ENCODE measurements around the gene TEF. TPM values are rescaled to one million over a fixed set of nuclear protein-coding genes. Genes with fewer than 3 reads are reported as not detected.

The TEF gene
- total RNA-seq, 2 experiments from 2014 or later = 1.7 to 1.9 TPM

DNA sequence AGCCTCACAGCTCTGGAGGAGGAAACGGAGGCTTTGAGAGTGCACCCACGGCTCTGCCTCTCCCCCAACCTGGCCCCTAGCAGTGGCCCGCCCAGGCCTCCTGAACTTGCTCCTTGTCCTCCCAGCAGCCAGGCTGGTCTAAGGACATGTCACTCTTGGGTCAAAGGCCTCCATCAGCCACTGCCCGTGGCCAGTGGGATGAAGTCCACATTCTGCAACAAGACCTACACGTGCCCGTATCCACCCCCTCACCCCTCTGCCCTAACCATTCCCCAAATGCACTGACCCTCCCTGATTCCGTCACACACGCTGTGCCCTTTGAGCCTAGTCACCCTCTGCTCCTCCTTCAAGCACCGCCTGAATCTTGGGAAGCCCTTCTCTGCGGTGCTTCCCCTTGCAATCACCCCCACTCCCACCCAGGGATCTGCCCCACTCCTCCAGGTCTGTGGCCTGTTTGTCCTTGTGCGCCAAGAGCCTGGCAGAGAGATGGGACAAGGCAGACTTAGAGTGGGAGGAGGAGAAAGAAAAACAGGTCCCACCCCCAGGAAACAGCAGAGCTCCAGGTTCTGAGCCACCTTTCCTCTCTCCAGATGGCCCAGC lies 37.5 kb upstream of the TEF start:
- Mint-ChIP-seq H3K27me3 (ENCODE audit: low read depth) (no peaks in the 10 kb centered on the region), H3K4me3 (no peak overlapping the region), H3K27ac (no peak overlapping the region), H3K36me3 (ENCODE audit: low read depth) (peaks cover 16% of the 10 kb centered on the region), H3K4me1 (ENCODE audit: low read depth) (peaks cover 1% of the 10 kb centered on the region), H3K9me3 (no peaks in the 10 kb centered on the region)
- intact Hi-C loops (cut with micrococcal nuclease) = no loop called here
- no peak for DNase-seq
- CTCF ChIA-PET = no interaction called here

DNA sequence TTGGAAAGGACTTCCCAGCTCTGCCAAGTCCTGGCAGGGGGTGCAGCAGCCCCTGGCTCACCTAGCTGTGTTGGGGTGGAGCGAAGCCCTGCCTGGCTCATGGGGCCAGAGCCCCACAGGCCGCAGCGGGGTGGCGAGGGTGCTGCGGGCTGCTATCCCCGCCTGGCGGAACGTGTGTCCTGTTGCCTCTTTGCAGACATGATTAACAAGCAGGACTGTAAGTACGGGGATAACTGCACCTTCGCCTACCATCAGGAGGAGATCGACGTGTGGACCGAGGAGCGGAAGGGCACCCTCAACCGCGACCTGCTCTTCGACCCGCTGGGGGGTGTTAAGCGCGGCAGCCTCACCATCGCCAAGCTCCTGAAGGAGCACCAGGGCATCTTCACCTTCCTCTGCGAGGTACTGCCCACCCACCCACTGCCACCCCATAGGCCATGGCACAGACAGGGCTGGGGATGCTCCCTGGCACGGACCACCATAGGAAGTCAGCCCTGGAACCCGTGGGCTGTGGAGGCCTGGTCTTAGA lies 35.9 kb upstream of the TEF start:
- Mint-ChIP-seq H3K4me1 (ENCODE audit: low read depth) (peaks cover 1% of the 10 kb centered on the region), H3K4me3 (no peak overlapping the region), H3K27ac (no peak overlapping the region), H3K36me3 (ENCODE audit: low read depth) (peaks cover 27% of the 10 kb centered on the region), H3K9me3 (no peaks in the 10 kb centered on the region), H3K27me3 (ENCODE audit: low read depth) (no peaks in the 10 kb centered on the region)
- CTCF ChIA-PET = no interaction called here
- intact Hi-C loops (cut with micrococcal nuclease) = no loop called here
- DNase-seq = no peak

DNA sequence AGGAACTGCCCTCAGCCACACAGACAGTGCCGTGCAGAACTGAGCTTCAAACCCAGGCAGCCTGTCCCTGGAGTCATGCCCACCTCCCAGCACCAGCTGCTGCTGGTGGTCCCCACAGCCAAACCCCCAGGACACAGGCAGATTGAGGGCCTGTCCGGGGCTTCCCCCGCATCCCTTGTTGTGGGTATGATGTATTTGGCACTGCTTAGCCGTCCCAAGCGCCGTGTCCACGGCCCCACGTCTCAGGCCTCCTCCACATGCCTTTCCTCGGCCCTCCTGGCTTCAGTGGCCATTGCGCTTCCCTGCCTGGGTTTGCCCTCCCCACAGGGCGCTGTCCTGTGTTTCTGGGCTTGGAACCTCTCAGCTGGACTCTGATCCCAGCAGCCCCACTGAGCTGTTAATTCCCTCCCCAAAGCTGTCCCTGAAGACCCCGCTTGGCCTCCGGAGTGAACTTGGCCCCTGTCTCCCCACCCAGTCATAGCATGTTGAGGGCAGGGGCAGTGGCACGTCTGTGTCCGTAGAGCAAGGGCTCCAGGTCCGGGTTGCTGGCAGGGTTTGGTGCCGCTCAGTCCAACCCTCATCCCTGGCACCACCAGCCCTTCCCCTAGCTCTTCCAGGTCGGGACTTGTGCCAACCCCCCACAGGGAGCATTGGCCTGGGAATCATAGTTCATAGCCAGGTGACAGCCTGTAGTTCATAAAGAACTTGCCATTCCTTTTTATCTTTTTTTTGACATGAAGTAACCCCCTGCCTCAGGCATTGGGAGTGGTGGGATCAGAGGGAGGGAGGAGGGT lies 34.5 kb upstream of the TEF start:
- Mint-ChIP-seq H3K27me3 (ENCODE audit: low read depth) (no peaks in the 10 kb centered on the region), H3K4me1 (ENCODE audit: low read depth) (no peaks in the 10 kb centered on the region), H3K36me3 (ENCODE audit: low read depth) (peaks cover 30% of the 10 kb centered on the region), H3K4me3 (no peak overlapping the region), H3K27ac (no peak overlapping the region), H3K9me3 (no peaks in the 10 kb centered on the region)
- no peak for DNase-seq
- intact Hi-C loops (cut with micrococcal nuclease) = no loop called here
- CTCF ChIA-PET = interaction anchor here (0.6 to 0.9 kb wide), 2 partner anchors 103 to 245 kb away, joined by 3 to 4 read pairs; no protein-coding TSS in a partner anchor

DNA sequence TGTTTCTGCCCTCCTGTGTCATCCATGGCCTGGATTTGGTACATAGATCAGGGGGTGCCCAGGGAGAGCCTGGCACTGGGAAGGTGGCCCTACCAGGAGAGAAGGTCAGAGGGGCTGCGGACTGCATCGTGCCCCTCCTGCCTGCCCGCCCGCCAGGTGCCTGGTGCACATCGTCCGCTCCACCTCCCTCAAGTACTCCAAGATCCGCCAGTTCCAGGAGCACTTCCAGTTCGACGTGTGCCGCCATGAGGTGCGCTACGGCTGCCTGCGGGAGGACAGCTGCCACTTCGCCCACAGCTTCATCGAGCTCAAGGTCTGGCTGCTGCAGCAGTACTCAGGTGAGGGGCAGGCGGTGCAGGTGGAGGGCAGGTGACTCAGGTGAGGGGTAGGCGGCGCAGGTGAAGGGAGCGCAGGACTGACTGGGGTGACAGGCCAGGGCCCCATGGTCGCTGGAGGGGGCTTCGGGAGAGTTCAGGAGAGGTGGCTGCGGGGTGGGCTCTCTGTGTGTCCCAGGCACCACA lies 32.7 kb upstream of the TEF start:
- H3K27me3 Mint-ChIP-seq (ENCODE audit: low read depth) = no peaks in the 10 kb centered on the region
- no peak overlapping the region for H3K4me3 Mint-ChIP-seq
- CTCF ChIA-PET = no interaction called here
- H3K4me1 Mint-ChIP-seq (ENCODE audit: low read depth) = no peaks in the 10 kb centered on the region
- no peaks in the 10 kb centered on the region for H3K9me3 Mint-ChIP-seq
- intact Hi-C loops (cut with micrococcal nuclease) = no loop called here
- DNase-seq = no peak
- H3K36me3 Mint-ChIP-seq (ENCODE audit: low read depth) = peaks cover 26% of the 10 kb centered on the region
- H3K27ac Mint-ChIP-seq = no peak overlapping the region

DNA sequence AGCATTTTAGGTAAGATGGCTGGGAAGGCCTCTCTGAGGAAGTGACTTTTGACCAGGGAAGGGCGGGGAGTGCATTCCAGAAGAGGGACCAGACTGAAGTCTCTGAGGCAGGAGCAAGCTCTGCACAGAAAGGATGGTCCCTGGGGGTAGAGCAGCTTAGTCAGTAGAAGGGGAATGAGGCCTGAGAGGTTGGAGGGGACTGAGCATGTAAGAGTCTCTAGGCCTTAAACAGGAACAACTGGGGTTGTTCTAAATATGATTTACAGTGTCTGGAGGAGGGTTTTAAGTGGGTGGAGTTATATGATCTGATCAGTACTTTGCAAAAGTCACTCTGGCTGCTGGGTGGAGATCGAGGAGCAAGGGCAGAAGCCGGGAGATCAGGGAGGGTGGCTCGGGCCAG lies 31.7 kb upstream of the TEF start:
- DNase-seq = no peak
- Mint-ChIP-seq H3K36me3 (ENCODE audit: low read depth) (peaks cover 22% of the 10 kb centered on the region), H3K4me3 (no peak overlapping the region), H3K27me3 (ENCODE audit: low read depth) (no peaks in the 10 kb centered on the region), H3K4me1 (ENCODE audit: low read depth) (no peaks in the 10 kb centered on the region), H3K27ac (no peak overlapping the region), H3K9me3 (no peaks in the 10 kb centered on the region)
- CTCF ChIA-PET = no interaction called here
- intact Hi-C loops (cut with micrococcal nuclease) = no loop called here

DNA sequence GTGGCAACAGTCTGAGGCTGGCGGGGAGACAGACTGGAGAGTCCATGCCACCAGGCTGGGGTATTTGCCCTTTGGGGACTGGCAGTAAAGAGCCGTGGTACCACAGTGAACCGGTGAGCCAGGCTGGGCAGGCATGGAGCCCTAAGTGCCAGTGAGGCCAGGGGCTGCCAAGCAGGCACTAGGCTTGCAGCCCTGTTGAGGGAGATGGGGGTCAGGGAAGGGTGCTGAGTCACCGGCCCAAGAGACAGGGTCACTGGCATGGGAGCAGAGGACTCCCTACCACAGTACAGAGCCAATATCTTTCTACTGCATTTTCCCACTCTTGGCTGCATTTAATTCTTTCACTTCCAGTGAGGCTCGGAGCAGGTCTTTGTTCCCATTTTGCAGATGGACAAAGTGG lies 30.7 kb upstream of the TEF start:
- CTCF ChIA-PET = no interaction called here
- no peak for DNase-seq
- no peaks in the 10 kb centered on the region for H3K27me3 Mint-ChIP-seq (ENCODE audit: low read depth)
- peaks cover 22% of the 10 kb centered on the region for H3K36me3 Mint-ChIP-seq (ENCODE audit: low read depth)
- no peak overlapping the region for H3K27ac Mint-ChIP-seq
- intact Hi-C loops (cut with micrococcal nuclease) = no loop called here
- H3K9me3 Mint-ChIP-seq = no peaks in the 10 kb centered on the region
- H3K4me3 Mint-ChIP-seq = no peak overlapping the region
- H3K4me1 Mint-ChIP-seq (ENCODE audit: low read depth) = no peaks in the 10 kb centered on the region

DNA sequence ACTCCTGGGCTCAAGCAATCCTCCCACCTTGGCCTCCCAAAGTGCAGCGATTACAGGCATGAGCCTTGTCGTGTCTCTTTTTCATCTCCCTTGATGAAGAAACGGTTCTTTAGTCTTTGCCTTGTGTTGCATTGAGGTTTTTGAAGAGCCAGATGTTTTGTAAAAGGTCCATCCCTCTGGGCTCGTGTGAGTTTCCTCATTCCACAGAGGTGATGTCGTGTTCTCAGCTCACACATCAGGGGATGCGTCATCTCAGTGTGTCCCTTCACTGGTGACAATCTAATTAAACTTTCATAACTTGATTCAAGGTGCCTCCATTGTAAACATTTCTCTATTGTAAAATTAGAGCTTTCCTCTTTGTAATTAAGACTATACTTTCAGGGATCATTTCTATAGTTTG lies 29.7 kb upstream of the TEF start:
- Mint-ChIP-seq H3K4me3 (no peak overlapping the region), H3K9me3 (no peaks in the 10 kb centered on the region), H3K36me3 (ENCODE audit: low read depth) (peaks cover 22% of the 10 kb centered on the region), H3K27me3 (ENCODE audit: low read depth) (no peaks in the 10 kb centered on the region), H3K4me1 (ENCODE audit: low read depth) (no peaks in the 10 kb centered on the region), H3K27ac (no peak overlapping the region)
- no peak for DNase-seq
- intact Hi-C loops (cut with micrococcal nuclease) = no loop called here
- CTCF ChIA-PET = no interaction called here

DNA sequence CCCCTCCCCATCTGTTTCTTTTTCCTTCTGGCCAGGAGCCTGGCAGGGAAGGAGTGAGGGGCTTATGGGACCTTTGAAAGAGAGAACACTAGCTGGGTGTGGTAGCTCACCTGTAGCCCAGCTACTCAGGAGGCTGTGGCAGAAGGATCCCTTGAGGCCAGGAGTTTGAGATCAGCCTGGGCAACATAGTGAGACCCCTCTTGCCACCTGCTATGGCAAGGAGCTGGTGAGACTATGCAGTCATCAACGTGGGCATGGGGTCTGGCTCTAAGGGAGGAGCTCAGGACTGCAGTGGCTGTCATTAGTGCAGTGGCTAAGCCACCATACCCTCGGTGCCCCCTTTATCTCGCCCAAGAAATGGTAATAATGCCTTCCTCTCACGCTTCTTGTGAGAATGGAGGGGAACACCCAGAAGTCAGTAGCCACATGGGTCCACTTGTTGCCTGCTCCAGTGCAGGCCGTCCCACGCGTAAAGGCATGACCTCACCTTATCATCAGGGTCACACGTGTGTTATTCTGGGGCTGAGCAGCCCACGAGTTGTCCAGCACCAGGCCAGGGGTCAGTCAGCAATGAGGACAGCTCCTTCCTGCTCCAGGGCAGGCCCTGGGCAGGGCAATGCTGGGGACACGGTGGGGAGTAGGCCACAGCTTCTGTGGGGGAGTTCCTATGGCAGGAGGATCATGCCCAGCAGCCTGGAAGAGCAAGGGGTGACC lies 27.7 kb upstream of the TEF start:
- intact Hi-C loops (cut with micrococcal nuclease) = no loop called here
- Mint-ChIP-seq H3K4me3 (no peak overlapping the region), H3K4me1 (ENCODE audit: low read depth) (no peaks in the 10 kb centered on the region), H3K36me3 (ENCODE audit: low read depth) (peaks cover 18% of the 10 kb centered on the region), H3K27me3 (ENCODE audit: low read depth) (no peaks in the 10 kb centered on the region), H3K9me3 (no peaks in the 10 kb centered on the region), H3K27ac (no peak overlapping the region)
- CTCF ChIA-PET = no interaction called here
- no peak for DNase-seq

DNA sequence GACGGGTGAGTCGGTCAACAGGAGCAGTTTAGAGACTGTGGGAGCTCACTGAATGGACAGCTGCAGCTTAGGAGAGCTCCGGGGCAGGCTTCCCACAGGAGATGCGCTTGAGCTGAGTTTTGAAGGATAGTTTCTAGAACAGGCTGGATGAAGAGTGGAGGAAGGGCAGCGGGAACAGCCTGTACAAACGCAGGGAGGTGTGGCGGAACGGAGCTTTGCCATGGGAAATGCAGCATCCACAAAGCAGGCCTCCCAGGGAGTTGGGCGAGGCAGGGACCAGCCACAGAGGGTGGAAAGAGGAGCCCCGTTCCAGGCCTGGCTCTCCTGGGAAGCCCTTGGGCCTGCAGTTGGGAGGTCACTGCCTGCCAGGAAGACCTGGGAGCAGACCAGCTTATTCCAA lies 26.8 kb upstream of the TEF start:
- no peaks in the 10 kb centered on the region for H3K9me3 Mint-ChIP-seq
- no peaks in the 10 kb centered on the region for H3K4me1 Mint-ChIP-seq (ENCODE audit: low read depth)
- H3K27ac Mint-ChIP-seq = no peak overlapping the region
- peaks cover 13% of the 10 kb centered on the region for H3K36me3 Mint-ChIP-seq (ENCODE audit: low read depth)
- H3K4me3 Mint-ChIP-seq = no peak overlapping the region
- no peaks in the 10 kb centered on the region for H3K27me3 Mint-ChIP-seq (ENCODE audit: low read depth)
- CTCF ChIA-PET = no interaction called here
- no peak for DNase-seq
- intact Hi-C loops (cut with micrococcal nuclease) = no loop called here

DNA sequence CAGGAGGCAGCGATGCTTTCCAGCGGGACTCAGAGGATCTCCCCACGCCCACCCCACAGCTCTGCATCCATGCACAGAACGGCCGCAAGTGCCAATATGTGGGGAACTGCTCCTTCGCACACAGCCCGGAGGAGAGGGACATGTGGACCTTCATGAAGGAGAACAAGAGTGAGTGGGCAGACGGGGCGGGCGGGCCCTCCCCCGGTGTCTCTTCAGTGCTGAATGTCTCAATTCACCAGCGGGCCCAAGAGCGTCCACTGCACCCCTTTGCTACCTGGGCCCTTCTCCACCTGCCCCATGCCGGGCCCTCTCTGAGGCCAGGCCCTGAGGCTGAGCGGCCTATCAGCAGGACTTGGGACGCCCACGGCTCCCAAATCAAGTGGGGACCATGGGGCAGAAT lies 25.8 kb upstream of the TEF start:
- H3K4me3 Mint-ChIP-seq = no peak overlapping the region
- H3K9me3 Mint-ChIP-seq = no peaks in the 10 kb centered on the region
- DNase-seq = no peak
- peaks cover 5% of the 10 kb centered on the region for H3K36me3 Mint-ChIP-seq (ENCODE audit: low read depth)
- H3K27ac Mint-ChIP-seq = no peak overlapping the region
- H3K4me1 Mint-ChIP-seq (ENCODE audit: low read depth) = no peaks in the 10 kb centered on the region
- intact Hi-C loops (cut with micrococcal nuclease) = no loop called here
- H3K27me3 Mint-ChIP-seq (ENCODE audit: low read depth) = no peaks in the 10 kb centered on the region
- CTCF ChIA-PET = no interaction called here

DNA sequence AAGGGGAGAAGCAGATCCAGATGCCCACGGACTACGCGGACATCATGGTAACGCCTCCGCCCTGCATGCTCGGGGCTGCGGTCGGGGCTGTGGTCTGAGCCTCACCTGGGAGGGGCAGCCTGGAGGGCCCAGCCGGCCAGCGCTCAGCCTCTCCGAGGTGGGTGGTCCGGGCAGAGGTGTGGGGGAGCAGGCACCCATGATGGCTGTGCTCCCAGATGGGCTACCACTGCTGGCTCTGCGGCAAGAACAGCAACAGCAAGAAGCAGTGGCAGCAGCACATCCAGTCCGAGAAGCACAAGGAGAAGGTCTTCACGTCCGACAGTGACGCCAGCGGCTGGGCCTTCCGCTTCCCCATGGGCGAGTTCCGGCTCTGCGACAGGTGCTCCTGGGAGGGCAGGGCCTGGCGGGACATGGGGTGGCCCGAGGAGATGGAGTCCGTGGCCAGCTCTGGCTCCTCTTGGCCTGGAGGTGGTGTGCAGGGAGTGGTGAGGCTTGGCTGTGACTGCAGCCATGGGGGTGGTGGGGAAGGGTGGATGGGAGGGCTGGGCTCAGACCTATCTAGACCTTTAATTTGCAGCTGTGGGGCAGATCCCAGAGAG lies 25.2 kb upstream of the TEF start:
- H3K9me3 Mint-ChIP-seq = no peaks in the 10 kb centered on the region
- no peaks in the 10 kb centered on the region for H3K4me1 Mint-ChIP-seq (ENCODE audit: low read depth)
- CTCF ChIA-PET = no interaction called here
- H3K36me3 Mint-ChIP-seq (ENCODE audit: low read depth) = peaks cover 4% of the 10 kb centered on the region
- DNase-seq = no peak
- intact Hi-C loops (cut with micrococcal nuclease) = no loop called here
- H3K4me3 Mint-ChIP-seq = no peak overlapping the region
- H3K27ac Mint-ChIP-seq = no peak overlapping the region
- no peaks in the 10 kb centered on the region for H3K27me3 Mint-ChIP-seq (ENCODE audit: low read depth)

DNA sequence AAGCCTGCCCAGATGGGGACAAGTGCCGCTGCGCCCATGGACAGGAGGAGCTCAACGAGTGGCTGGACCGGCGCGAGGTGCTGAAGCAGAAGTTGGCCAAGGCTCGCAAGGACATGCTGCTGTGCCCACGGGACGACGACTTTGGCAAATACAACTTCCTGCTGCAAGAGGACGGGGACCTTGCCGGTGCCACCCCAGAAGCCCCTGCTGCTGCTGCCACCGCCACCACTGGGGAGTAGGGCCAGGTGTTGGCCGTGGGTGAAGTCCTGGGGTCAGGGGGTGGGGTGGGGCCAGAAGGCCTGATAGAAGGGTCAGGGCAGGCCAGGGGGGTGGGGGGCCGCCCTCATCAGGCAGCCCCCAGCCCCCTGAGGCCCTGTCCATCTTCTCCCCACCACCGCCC lies 24.6 kb upstream of the TEF start:
- H3K36me3 Mint-ChIP-seq (ENCODE audit: low read depth) = peaks cover 2% of the 10 kb centered on the region
- H3K27ac Mint-ChIP-seq = no peak overlapping the region
- no peak overlapping the region for H3K4me3 Mint-ChIP-seq
- CTCF ChIA-PET = no interaction called here
- DNase-seq = no peak
- no peaks in the 10 kb centered on the region for H3K9me3 Mint-ChIP-seq
- H3K27me3 Mint-ChIP-seq (ENCODE audit: low read depth) = no peaks in the 10 kb centered on the region
- intact Hi-C loops (cut with micrococcal nuclease) = no loop called here
- no peaks in the 10 kb centered on the region for H3K4me1 Mint-ChIP-seq (ENCODE audit: low read depth)

Measured in activated naive CD4-positive, alpha-beta T cell treated with anti-CD3 and anti-CD28 coated beads for 36 hours (primary cell).